ENCODE measurements around the gene PIRT. TPM values are rescaled to one million over a fixed set of nuclear protein-coding genes. Genes with fewer than 3 reads are reported as not detected.

PIRT gene
- total RNA-seq, 1 donor from 2014 or later = not detected

DNA sequence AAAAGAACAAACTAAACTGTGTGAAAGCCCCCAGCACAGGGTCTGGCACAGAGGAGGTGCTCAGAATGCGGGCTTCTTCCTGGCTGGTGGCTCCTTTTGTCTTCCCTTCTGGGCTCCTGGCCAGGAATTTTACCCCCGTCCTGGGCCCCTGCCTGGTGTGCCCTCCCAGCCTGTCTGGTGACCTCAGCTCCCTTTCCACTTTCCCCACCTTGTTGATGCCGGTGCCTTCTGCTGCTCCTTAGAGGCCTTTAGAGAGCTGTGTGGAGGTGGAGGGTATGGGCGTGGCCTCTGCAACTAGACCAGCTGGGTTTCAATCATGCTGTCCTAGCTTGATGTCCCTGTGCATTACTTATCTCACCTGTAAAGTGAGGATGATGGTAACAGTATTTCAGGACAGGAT lies 16.8 kb downstream of the PIRT start:
- DNase-seq (ENCODE audit: low read depth) = no peak

DNA sequence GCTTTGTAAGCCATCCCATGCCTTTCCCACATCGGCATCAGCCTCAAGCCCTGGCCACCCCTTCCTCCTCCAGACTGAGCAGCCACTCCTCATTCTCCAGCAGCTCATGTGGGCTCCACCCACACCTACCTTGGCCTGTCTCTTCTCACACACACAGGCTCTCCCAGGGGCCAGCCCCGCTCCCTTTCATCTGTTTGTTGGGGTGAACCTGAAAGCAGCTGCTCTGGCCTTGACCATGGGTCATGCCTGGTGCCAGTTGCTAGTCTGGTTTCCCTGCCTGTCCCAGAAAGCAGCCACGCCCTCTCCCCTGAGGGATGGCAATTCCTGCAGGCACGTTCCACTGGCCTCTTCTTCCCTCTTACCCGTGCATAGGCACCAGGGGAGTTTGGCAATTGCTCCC lies 22.6 kb downstream of the PIRT start:
- DNase-seq (ENCODE audit: low read depth) = no peak

DNA sequence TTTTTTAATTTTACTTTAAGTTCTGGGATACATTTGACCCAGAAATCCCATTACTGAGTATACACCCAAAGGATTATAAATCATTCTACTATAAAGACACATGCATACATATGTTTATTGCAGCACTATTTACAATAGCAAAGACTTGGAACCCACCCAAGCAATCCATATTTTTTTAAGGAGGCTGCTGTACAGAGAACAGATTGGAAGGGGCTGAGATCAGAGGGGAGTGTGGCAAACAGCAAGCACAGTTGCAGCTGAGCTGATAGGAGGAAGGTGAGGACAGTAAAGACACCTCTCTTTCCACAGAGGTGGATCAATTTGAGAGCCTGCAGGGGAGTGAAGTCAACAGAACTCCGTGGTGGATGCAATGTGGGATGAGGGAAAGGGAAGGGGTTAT lies 23.8 kb downstream of the PIRT start:
- DNase-seq (ENCODE audit: low read depth) = no peak

DNA sequence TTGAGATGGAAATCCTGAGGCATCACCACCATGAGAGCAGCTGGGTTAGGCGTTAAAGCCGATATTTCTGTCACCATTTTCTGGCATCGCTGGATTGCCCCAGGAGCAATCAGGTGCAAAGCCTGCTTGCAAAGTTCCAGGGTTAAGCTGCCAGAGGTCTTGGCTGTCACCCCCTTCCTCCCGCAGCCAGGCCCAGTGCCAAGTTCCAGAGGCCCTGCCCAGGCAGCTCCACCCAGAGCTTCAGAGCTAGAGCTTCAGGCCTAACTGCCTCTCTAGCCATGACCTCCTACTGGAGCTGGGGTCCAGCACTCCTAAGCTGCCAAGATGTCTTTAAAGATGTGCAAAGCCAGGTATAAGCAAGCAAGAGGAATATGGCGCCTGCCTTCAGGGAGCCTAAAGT lies 25.2 kb downstream of the PIRT start:
- no peak for DNase-seq (ENCODE audit: low read depth)

DNA sequence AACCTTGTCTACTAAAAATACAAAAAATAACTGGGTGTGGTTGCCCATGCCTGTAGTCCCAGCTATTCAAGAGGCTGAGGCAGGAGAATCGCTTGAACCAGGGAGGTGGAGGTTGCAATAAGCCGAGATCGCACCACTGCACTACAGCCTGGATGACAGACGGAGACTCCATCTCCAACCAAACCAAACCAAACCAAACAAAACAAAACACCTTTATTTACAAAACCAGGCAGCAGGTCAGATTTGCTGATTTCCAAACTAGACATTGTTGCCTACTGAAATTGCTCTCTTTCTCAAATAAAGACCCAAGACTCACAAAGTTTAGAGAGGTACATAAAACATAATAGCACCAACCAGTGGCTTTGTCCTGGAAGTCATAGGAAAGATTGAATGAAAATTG lies 28.3 kb downstream of the PIRT start:
- no peak for DNase-seq (ENCODE audit: low read depth)

DNA sequence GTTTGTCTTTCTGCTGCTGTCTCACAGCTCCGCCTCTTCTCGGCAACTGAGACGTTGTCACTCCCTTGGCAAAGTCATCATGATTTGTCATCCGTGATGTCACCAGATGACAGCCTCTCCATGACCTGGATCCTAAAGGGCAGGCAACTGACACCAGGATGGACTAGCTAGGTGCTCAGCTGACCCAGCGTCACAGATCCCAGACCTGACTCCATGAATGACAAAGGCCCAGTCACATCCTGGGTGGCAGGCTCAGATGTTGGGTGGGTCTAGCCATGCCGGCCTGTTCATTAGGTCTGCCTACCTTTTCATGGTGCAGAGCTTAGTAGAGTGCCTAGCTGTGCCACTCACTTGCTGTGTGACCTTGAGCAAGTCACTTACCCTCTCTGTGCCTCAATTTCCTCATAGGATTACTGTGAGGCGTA lies 30.2 kb downstream of the PIRT start:
- no peak for DNase-seq (ENCODE audit: low read depth)

DNA sequence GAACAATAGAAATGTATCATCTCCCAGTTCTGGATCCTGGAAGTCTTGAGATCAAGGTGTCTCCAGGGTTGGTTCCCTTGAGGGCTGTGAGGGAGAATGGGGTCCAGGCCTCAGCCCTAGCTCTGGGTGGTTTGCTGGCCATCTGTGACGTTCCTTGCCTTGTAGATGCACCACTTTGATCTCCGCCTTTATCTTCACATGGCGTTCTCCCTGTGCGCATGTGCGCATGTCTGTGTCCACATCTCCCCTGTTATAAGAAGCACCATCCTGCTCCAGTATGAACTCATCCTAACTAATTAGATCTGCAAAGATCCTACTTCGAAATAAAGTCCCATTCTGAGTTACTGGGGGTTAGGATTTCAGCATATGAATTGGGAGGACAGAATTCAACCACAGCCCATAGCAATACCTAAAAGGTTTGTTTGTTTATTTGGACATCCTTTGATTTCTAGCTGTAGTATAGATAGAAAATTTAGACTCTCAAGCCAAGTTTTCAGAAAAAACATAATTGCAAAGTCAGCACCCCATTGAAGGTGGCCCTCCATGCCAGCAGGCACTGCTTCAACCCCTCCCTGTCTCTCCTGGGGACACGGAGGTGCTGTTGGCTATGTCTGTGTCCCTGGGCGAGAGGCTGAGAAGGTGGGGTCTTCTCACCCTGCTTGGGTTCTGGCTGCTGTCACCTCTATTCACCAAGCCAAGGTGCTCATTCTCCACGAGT lies 31.2 kb downstream of the PIRT start:
- DNase-seq (ENCODE audit: low read depth) = no peak

DNA sequence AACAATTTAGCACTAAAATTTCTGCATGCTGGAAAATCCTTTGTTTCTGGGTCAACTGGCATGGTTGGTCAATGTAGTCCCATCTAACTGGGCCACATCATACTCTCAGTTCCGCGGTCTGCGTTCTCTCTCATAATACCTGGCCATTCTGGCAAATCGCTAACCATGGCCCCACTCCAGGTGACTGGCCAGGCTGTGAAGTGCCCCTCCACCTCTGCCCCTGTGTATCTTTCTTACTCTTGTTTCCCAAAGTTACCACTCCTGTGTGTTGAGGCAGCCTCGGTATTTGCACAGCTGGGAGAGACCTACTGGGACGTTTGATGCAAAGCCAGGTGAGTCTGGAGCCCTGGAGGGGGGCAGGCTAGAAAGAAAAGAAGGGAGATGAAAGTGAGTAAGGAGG lies 32.0 kb downstream of the PIRT start:
- no peak for DNase-seq (ENCODE audit: low read depth)

DNA sequence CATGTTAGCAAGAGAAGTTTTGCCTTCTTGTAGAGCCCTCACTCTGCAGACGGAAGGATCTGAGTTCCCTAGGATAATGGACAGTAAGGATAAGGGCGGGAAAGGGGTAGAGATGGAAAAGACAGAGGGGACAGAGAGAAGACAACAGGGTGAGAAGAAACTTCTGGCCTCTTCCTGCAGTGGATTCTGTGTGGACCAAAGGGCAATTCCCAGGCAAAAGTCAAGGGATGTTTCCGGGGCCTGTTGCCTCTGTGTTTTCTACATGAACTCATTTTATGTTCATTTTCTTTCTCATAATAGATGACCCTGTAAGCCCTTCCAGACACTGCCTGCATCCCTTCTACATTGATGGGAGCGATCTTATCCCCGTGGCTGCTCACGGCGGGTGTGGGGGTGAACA lies 33.3 kb downstream of the PIRT start:
- DNase-seq (ENCODE audit: low read depth) = no peak

DNA sequence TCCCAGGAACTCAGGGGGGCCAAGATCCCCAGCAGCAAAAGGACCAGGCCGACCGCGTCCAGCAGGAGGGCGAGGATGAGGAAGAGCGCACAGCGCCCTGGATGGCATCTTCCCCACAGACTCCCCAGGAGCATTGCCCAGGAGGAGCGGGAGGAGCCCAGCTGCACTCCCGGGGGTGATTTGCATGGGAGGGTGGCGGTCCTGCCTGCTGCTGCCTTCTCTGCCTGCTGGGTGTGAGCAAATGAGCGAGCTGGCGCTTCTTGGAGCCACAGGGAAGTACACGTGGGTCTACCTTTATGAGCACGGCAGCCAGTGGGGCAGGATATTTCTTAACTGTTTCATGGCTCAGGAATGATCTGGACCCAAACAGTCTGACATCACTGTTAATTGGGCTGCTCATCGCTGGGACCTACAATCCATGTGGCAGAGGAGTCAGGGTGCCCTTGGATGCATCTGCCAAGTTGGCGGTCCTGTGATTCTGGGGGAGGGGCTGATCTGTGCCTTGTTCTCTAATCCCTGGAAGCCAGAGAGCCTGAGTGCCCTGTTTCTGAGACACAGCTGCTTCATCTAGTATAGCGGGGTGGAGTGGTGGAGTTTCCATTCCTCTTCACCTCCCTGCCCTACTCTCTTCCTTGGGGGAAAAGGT lies 33.9 kb downstream of the PIRT start, which contains the start of gene TMEM238L:
Gene TMEM238L (minus strand): TSS at position 270 of the 646 bp plus-strand sequence. CDS start 136 bp downstream, at position 134.
- no peak for DNase-seq (ENCODE audit: low read depth)

DNA sequence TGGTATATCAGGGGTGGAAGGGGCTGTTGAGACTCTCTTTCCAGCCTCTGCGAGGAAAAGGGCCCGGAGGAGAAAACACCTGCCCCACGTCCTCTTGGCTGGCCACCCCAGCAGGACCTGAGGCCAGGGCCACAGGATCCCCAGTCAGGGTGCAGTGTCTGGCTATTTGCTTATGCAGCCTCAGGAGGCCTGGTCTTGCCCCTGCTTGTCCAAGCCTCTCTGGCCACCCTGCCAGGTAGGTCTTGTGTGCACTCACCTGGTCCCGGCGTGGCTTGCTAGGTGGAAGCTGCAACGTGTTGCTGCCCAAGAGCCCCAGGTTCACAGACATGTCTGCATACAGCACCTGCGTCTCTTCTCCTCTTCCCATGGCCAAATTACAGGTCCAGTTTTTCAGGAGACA lies 34.5 kb downstream of the PIRT start:
- no peak for DNase-seq (ENCODE audit: low read depth)

DNA sequence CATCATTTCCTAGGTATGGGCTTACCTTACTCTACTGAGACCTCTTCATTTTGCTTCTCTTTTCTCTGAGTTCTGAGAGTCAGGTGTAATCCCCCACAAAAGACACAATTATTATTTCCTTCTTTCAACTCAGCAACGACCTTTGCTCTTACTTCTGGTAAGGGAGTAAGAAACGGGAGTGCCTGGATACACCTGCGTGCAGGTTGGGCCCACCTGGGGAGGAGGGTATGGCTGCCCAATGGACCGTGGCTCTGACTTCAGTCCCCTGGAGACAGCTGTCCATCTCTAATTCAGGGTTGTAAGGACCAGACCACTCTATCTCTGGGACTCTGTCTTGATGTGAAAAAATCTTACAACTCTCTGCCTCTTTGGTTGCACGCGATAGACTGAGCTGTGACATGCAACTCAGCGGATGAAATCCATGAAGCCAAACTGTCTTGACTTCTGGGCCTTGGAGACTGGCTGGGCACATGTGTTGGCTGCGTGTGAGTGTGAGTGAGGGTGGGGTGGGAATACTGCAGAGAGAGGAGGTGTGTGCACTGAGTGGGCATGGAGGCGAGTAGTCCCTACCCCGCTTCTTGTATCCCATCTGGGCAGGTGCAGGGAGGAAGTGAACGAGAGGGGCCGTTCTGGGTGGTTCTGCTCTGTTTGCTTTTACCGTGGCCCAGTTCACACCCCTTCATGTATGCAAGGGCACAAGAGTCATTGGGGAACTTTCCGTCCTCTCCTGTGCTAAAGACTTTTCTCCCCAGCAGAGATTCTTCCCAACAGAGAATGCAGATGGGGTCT lies 35.2 kb downstream of the PIRT start:
- DNase-seq (ENCODE audit: low read depth) = no peak

DNA sequence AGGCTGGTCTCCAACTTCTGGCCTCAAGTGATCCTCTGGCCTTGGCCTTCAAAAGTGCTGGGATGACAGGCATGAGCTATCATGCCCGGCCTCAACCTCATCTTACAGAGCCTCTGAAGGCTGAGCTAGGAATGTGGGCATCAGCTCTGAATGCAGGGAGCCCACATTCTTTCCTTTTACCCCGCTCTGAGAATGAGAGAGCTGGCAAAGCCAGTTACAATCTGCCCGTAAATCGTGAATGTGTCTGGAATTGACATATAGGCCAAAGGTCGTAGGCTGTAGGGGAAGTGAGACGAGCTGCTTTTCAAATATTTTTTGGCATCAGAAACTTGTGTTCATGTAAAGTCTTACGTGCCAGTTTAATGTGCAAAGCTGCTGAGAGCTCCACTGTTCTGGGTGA lies 38.5 kb downstream of the PIRT start:
- DNase-seq (ENCODE audit: low read depth) = no peak

DNA sequence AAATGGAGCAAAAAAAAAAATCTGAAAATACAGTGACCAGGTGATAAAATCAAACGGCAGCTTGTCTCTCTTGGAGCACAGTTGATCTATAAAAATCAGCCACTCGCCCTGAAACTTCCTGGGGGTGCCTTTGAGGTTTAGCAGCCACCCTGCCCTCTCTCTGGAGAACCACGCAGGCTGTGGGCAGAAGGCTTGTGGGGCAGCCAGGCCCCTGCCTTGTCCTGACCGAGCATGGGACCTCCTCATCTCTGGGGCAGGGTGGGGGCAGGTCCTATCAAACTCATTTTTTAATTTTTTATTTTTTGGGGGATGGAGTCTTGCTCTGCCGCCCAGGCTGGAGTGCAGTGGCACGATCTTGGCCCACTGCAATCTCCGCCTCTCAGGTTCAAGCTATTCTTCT lies 39.0 kb downstream of the PIRT start:
- no peak for DNase-seq (ENCODE audit: low read depth)

DNA sequence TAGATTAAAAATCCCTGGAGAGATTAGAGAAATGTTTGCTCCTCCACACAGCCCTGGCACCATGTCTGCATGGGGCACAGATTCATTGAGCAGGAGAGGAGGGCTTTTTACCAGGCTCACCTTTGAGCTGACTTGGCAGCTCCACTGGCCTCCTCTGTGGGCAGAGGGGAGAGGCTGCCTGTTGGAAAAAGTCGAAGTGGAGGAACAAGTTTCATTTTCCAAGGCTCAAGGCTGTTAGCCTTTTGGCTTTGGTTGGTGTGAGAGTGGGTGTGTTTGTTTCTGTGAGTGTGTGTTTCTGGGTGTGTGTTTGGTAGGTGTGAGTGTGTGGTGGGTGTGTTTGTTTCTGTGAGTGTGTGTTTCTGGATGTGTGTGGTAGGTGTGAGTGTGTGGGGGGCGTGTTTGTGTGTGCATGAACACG lies 39.5 kb downstream of the PIRT start:
- DNase-seq (ENCODE audit: low read depth) = no peak

DNA sequence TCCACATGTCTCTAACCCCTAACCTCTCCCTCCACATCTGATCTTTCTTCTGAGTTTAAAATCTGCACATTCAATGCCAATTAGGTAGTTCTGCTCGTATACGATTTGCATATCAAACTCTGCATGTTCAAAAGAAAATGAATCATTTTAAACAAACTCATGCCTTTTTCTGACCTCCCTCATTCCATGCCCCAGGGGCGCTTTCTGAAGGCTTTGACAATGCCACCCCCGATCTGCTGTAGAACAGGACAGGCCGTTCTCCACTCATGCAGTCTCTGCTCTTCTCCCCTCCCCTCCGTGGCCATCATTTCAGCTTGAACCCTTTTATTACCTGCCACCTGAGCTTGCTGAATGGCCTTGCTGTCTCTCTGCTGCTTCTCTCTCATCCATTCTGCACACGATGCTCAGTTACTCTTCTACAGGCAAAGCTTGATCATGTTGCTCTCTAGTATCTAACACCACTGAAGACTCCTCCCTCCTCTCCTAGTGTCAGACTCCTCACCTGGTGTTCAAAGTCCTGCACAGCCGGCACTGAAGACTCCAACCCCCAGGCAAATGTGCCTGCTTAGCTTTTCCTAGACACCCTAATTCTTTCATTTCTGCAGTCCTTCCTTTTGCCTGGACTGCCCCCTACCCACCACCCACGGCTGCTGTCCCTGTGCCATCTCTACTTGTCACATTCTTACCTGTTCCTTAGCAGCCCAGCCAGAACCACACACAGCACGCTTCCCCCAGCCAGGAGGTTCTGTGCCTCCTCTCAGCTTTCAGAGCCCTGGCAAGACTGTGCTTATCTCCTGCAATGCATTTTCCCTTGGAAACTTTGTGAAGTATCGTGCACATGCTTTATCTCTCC lies 40.2 kb downstream of the PIRT start:
- no peak for DNase-seq (ENCODE audit: low read depth)

DNA sequence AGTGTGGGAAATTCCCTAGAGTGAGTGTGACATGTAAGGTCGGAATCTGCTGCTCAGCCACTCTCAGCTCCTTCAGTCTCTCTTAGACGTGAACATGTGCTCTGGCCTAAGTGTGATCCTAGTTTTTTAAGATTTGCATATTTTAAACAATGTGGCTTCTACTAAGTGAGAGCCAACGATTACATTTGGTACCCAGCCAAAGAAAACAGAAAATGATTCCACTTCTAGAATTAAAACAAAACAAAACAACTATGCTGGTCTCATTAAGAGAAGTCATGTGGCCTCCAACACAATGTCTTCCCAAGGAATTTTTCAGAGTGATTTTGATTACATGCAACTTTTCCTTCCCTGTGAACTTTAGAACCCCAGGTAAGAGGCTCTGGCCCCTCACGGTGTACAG lies 44.1 kb downstream of the PIRT start:
- DNase-seq (ENCODE audit: low read depth) = peak; percentile 40

DNA sequence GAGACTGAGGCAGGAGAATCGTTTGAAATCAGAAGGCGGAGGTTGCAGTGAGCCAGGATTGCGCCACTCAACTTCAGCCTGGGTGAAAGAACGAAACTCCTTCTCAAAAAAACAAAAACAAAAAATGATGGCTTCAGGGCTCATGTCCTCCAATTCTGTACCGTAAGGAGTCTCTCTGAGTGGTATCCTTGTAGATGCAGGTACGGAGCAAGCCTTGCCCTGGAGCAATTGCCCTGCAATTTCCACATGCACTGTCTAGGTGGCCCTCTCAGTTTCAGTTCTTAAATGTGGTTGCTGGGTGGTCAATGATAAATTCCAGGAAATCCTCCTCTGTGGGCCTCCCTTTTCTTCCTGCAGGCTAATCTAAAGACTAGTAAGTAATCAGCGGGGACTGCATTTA lies 44.6 kb downstream of the PIRT start:
- DNase-seq (ENCODE audit: low read depth) = no peak

DNA sequence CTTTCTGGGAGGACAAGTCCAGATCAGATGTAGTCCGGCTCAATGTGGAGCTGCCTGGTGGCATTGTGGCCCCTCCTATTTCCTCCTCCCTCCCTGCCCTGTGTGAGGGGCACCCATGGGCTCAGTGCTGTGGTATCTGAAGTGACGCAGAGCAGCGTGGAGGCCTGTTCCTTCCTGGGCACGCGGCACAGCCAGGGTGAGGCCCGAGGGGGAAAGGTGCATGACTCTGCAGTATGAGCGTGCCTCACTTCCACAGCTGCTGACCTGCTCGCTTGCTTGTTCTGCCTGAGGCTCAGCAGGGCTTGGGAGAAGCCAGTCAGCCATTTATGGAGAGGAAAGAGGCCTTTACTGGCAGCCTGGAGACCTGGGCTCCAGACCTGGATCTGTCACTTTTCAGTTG lies 45.7 kb downstream of the PIRT start:
- peak; percentile 47 for DNase-seq (ENCODE audit: low read depth)

DNA sequence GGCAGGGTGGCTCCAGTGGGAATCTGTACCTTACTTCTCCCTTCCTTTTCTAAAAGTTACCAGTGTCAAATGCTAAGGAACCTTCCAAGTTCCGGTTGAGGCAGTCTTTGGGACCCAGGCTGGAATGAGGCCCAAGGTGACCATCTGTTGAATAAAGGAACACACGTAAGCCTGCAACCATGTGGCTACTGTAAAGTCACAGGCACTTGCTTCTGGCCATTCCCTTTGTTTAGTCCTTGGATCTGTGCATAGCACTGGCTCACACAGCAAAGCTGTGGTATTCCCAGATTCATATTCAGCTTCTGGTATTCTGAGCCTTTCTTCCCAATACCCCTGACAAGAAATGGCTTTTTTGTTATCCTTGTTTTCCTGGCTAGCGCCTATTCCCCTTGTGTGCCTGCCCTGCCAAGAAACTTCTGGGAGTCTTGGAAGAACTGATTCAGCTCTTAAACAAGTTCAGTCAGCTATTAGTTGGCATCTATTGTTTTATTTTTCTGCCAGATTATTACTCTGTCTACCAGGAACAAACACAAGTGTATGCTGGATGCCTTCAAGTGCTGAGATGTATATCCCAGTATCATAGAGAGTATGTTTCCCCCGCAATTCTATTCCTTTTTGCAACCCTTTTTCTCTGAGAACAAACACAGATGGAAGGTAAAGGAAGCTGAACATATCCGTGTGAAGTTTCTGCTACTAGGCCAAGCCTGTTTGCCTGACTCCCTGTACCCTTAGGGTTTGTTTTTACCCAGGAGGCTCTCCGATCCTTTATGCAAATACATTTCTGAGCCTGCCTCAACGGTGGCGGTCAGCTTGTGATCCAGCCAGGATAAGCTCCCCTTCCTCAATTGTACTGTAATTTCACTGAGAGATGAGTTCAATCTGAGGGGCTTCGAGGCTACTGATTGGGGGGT lies 47.1 kb downstream of the PIRT start:
- peak; percentile 15 for DNase-seq (ENCODE audit: low read depth)

Data from renal cortical epithelial cell (primary cell).